HG02981 (cell line): ENCODE results near the gene PITX1.
"Not testable (repeated sequence)": the region's sequence is repeated elsewhere in the genome, so short reads cannot be mapped to it uniquely, and the experiment has no call there.

Experiments
- ATAC-seq: cut with Tn5 transposase; IDR thresholded peaks from one replicate; pipeline ENCODE4 v1.9.1; 2021; ENCODE audit warnings: mild to moderate bottlenecking, moderate library complexity; ENCODE audit not compliant: unreplicated experiment

The PITX1 gene

DNA sequence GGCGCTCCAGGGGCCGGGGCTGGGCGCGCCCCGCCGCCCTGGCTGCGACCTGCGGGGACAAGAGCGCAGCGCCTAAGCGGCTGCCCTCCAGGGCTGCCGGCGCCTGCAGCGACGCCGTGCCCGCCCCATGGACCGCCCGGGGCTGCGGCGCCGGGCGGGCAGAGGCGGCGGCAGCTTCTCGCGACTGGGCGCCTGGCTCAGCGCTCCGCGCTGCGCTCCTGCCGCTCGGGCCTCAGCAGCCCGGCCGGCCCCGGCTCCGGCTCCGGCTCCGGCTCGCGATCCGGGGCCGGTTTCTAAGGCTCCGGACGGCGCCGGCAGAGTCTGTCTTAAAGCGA is at the start of gene PITX1:
Gene PITX1, minus strand, starts transcription at position 328 of the 335 bp plus-strand sequence. CDS start 347 bp downstream, outside the sequence.
- no peak for ATAC-seq

DNA sequence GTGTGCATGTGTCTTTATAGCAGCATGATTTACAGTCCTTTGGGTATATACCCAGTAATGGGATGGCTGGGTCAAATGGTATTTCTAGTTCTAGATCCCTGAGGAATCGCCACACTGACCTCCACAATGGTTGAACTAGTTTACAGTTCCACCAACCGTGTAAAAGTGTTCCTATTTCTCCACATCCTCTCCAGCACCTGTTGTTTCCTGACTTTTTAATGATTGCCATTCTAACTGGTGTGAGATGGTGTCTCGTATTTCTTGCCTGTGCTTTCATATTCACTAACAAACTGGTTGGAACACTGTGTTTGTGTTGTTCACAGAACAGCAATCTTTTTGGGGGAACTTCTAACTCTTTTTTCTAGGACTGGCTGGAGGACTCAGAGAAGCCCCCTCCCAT is 49.3 kb upstream of the PITX1 start:
- ATAC-seq: not testable (repeated sequence)

DNA sequence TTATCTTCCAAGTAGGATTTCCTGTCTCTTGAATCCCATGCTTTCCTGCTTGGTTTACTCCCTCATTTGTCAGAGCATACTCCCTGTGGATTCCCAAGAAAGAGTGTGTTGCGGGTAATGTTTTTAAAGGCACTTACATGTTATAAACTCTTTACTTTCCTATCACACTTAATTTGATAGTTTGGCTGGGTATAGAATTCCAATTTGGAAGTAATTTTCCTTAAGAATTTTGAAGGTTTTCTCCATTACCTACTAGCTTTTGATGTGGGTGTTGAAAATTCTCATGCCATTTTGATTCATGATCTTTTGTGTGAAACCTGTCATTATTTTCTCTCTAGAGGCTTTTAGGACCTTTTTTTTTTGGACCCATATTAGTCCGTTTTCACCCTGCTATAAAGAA is 47.2 kb upstream of the PITX1 start:
- ATAC-seq: no peak

DNA sequence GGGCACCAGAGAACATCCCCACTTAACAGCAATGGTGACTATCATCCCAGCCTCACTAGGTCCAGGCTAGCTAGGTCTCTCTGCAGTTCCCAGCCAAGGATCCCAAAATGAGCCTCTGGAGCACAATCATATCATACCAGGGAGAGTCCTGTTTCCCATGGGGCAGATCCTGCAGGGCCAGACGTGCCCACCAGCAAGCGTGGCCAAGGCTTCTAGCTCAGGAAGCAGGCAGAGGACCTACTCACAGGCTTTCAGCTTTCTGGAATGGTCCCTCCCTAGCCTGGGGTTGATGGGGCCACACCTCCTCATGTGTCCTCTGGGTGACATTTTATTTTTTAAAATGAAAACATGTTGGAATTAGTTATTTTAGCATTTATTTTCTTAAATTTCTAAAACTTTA is 45.7 kb upstream of the PITX1 start:
- no peak for ATAC-seq

DNA sequence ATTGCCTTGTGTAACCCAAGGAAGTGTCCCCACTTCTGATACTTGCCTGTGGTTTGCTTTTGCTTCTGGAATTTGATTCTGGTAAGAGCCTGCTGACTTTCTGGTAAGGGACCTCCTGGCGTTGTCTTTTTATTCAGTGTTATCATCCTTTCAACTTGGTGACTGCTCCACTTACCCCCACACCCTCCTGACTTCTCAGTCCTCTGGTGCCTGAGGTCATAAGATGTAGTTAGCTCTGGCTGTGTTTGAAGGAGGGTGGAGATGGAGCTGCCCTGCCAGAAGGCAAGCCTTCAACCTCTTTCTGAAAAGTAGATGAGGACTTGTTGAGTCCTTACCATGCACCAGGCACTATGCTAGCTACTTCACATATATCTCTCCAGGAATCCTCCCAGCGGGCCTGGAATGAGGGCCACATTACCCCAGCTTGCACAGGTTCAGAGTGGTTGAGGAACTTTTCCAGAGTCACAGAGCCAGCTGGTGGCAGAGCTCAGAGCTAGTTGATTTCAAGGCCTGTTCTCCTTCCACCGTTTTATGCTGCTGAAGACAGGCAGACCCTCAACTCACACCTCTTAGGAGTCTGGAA is 45.2 kb upstream of the PITX1 start:
- no peak for ATAC-seq

DNA sequence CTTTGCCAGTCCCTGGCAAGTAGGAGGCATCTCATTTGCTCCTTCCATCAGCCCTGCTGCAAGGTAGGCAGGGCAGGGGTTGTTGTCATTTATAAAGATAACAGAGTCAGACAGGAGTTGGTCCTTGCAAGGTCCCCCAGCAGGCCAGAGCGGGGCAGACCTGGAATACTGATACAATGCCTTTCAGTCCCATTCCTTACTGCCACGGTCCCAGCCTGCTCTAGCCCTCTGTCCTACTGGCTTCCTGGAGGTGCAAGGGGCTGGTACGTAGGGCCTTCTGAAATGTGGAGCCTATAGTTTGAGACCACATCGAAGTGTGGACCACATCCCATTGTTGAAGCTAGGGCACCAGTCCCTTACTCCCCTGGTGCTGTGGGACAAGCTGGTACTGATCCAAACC is 42.8 kb upstream of the PITX1 start:
- no peak for ATAC-seq

DNA sequence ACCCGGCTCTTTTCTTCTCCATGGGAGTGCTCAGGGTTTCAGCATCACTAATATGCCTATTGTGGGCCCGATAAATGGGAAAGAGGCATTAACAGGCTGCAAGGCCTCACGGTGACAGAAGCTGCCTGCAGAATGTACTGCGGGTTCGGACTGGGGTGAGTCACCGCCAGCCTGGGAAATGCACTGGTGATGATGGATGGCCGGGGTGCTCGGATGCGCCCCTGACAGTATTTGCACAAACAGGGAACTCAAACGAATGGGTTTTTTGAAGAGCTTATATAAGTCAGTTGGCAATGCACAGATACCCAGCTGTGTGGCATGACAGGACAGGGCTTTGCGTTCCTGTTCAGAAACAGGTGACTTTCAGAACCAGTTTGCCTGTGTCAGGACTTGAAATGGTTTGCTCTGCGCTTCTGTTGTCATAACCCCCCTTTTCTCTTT is 42.0 kb upstream of the PITX1 start:
- no peak for ATAC-seq

DNA sequence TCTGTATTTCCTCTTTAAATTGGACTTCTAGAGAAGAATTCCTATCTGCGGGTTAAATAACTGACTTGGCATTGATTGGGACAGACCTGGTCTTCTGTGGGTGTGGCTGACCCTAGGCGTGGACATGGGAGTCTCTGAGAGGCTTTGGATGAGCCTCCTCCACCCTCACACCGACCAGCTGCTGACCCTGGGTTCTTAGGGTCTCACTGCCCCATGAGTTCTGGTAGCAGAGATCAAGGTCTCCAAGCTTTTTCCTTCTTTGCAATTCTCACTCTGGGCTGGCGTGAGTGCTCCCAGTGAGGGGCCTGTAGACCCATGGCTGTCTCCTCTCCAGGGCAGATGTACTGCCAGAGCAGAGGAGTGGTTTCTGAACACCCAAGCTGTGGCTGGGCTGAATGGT is 41.6 kb upstream of the PITX1 start:
- no peak for ATAC-seq

DNA sequence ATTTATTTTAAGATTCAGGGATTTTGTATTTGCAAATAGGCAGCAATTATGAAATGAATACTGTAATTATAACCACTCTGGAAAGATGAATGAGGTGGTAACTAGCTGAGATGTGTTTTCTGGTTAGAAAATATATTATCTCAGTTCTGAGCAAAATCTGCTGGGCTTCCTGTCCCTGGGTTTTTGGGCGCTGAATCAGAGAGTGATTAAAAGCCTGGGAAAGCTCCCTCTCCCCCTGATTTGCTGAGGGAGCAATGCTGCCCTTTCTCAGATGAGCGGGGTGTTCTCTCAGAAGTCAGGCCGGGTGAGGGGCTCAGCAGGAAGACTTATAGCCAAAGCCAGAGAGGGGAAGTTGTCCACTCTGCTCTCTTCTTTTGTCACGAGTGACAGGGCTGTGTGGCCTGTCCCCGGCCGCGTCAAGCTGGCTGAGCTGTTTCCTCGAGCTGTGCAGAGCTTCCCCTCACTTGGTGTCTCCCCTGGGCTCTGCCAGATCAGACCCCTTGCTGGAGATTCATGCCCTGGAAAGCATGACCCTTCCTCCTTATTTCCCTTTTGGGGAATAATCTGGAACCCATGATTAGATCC is 39.8 kb upstream of the PITX1 start:
- ATAC-seq: no peak

DNA sequence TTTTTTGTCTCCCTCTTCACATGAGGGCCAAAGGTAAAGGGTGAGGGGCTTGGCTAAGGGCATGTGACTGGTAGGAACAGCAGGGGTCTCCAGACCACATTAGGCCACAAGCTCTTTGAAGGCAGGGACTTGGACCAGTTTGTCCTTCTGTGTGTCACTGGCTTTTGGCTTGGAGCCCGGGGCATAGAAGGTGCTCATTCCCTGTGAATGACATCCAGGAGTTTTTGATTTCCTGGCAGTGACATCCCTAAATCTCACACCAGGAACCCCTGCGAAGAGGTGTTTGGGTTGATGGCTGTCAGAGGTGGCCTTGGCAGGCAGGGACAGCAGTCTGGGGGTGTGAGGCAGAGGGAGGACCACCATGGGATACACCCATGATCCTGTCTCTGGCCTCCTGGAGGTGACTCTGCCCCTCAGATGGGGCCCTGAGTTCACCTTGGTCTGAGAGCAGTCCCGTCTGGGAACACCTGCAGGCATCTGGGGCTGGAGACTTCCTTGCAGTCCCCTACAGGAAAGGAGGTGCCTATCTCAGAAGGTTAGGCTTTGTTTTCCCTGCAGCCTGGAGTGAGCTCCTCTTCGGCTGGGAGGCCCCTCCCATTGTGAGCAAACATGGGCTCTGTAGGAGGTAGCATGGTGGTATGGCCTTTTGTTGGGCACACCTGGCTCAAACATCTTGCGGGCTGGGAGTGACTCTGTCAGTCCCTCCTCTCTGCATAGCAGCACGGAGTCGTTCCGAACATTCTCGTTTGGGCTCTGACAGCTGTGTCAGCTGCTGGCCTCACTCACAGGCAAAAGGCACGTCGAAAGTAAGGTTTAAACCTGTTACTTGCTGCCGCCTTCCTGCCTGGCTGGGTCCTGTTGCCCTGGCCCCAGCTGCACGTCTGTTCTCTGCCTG is 38.6 kb upstream of the PITX1 start:
- no peak for ATAC-seq

DNA sequence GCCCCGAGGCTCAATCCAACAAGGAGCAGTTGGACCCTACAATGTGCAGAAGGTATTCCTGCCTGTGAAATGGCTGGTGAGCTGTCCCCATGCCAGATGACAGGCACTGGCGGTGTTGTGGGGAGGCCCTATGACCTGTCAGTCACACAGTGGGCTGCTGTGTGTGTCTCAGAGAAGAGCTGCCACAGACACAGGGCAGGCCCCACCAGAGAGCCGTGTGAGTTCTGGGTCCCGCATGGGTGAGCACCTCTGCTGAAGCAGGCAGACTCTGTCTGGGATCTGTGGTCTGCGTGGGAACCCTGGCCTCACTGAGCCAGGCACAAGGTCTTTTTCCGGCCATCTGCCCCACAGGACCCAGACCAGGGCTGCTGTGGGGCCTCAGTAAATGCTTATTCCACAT is 37.3 kb upstream of the PITX1 start:
- ATAC-seq: no peak

DNA sequence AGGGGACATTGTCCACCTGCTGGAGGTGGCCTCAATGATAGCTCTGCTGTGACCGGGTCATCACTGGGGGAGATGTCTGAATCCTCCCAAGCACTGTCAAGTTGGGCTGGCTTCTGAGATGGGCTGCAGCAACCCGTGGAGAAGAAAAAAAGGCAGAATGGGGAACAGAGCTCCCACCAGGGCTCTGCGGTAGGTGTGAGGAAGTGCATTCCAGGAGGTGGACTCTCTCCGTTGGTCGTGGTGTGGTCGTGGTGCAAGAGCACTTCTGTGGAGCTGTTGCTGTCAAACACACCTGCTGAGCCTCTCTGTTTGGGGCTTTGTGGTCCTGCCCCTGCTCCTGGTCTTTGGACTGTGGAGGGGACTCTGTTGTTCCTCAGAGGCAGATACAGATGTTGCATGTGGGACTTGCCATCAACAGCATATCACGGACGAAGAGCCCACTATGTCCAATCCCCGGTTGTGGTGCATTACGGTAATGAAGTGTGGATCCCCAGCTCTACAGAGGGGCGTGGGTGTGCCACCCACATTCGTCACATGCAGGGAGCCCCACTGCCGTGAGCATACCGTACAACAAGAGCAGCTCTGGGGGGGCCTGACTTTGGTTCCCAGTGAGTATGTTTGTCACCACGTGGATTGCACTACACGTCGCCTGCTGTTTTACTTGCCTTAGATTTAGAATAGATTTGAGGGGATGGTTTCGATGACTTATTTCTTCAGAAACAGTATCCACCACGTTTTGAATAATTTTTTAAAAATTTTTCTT is 36.0 kb upstream of the PITX1 start:
- ATAC-seq: no peak

DNA sequence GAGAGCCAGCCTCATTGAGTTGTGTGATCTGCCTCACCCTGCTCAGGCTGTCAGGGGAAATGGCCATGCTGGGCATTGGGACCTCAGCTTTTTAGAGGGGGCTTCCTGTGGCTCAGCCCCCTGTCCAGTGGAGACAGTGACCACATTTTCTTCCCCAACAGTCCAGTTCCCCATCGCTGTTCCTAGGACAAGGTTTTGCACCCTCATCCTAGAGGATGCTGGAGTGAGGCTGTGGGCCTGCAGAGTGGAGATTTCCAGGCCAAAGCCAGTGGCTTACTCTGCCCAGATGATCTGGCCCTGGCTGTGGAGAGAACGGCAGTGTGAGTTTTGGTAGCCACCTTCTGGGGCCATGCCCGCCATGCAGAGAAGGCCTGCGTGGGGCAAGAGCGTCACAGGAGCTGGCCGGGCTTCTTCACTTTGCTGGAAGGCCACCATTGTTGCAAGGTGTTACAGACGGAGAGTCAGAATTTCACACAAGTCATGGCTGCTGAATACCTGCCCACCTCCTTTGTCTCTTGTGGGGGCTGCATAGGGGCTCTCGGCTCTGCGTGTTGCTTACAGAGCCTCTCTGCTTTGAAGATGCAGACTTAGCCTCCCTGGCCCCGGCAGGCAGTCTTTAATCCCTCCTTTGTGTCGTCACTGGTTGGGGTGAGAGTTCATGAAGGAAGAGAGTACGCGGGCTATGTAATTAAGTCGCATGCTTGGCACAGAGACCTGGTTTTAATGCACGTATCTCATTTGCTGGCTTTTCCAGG is 35.2 kb upstream of the PITX1 start:
- ATAC-seq: no peak

DNA sequence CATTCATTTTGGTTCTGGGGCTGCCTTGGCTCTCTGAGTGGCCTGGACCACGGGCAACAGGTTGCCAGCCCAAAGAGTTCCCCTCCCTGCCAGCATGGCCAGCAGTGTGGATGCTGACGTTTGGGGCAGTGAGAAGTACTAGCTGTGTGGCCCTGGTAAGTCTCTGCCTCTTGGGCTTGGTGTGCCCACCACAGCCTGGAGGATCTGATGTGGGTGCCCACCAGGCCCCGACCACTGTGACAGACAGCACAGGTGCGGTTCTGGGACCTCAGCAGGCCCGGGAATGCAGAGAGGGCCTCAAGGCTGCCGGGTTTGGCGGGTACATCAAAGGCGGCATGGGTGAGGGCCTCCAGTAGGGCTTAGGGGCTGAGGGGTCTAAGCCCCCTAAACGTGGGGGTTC is 33.6 kb upstream of the PITX1 start:
- no peak for ATAC-seq

DNA sequence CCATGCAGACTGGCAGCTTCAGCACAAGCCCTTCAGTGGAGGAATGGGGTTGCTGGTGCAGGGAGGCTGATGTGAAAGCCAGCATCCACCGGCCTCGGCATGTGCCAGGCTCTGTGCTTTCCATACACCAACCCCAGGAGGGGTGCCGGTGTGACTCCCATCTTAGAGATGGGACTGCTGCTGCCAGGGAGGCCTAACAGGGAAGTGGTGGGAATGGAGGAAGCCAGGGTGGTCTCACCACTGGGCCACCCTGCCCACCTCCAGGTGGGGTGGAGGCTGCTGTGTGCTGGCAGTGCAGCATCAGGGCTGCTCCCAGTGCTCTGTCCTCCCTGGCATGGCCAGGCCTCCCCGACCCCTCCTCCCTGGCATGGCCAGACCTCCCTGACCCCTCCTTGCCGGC is 32.8 kb upstream of the PITX1 start:
- no peak for ATAC-seq

DNA sequence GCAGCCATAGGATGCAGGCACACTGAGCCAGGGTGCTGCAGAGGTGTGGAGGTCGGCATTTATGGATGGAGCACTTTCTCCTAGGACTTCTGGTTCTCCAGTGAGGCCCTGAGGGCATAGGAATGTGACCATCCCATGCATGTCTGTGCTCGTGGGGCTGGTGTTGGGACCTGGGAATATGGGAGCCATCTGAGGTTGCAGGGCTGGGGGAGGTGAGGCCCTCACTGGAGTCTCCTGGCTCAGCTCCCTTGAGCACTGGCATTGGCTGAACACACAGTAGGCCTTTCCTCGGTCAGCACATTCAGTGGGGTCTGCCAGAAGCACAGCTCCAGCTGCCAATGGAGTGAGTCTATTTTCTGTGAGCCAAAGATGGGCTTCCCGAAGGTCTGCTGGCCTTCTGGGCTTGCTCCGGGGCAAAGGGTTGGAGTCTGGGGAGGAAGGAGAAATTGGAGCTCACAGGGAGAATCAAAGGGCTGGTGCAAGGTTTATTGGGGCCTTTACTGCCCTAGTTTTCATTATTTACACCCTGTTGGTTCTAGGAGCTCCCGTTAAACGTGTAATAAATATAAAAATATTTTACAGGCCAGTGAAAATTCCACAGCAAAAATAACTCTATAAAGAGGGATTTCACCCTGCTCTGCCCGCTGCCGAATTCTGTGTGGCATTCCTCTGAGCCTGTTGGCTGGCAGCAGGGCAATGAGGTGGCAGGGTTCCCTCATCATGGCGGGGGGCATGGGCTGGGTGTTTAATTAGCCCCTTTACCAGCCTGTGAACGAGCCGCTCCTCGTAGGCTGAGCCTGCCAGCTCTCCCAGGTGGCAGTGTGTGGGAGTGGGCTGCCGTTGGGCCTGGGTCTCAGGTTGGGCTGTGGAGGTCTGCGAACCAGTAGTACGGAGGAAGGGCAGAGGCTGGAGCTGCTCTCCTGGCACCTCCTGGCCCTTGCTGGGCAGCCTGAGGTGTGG is 31.6 kb upstream of the PITX1 start:
- no peak for ATAC-seq

DNA sequence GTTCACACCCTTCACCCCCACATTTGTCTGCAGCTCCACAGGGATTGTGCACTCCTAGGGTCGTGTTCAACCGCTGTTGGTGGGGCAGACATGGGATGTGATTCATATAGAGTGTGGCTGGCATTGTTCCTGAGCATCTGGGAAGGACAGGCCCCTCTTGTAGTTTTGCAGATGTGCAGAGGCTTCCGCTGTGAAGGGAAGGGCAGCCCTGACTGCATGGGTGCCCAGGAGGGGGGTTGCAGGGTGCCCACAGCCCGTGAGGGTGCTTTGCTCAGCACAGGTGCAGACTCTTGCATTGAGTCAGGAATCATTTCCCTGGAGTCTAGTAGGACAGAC is 30.2 kb upstream of the PITX1 start:
- no peak for ATAC-seq

DNA sequence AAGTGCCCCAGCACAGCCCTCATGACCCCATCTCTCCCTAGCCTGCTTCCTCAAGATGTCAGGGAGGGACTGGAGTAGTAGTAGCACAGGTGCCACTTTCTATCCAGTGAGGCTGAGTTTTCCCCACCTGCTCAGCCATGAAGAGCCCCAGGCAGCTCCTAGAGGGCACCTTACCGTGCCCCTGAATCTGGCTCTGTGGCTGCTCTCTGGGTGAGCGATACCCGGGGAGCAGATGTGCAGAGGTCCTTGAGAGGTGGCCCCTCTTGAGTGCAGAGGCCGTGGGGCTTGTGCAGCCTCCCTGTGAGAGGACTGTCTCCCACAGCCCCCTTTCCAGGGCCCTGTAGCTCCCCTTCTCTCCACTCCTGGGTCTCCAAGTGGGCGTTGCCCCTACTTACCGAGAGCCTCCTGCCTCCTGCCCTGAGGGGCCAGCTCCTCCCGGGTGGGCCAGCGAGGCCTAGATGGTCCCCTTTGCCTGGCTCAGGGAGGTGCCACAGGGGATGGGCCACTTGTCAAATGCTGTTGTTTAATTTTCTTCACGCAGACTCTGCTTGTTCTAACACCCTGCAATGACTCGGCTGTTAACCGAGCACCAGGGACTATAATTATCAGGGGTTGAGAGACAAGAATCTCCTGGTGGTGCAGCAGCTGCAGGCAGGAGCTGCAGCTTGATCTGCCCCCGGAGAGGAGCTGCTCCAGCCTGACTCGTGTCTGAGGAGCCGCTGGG is 29.6 kb upstream of the PITX1 start:
- no peak for ATAC-seq

DNA sequence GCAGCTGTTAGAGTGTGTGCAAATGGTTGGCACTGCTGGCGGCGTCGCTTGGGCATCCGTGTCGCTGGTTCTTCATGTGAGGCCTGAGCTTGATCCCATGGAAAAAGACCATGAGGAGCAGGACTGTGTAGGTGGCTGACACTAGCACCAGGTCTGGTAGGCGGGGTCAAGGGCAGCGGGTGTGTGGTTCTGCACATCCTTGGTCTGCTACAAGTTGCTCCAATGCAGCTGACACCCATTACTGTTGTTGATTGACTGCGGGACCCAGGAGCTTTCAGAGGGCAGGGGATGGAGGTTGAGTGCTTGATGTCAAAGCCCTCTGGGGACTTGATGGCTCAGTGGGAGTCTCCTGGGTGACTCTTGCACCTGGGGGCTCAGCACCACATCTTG is 29.0 kb upstream of the PITX1 start:
- ATAC-seq: no peak
